HepG2 (cell line): Measurements from ENCODE around the gene GDAP1L1. TPM values are rescaled to one million over a fixed set of nuclear protein-coding genes. Genes with fewer than 3 reads are reported as not detected.
A peak's percentile ranks its signal among the peaks of the same experiment; 100 is the strongest.

Experiments
- ETV5 ChIP-seq: IDR thresholded peaks from 2 replicates; pipeline ENCODE4 v1.6.1; 2018; ENCODE audit warnings: missing biosample characterization, missing genetic modification reagents, inconsistent platforms, borderline replicate concordance
- FOXJ3 ChIP-seq: sonication (generic); formaldehyde crosslinking; IDR thresholded peaks from 2 replicates; pipeline ENCODE4 v1.4.0; 2020; ENCODE audit warnings: missing genetic modification reagents, mild to moderate bottlenecking, borderline replicate concordance
- HHEX ChIP-seq: IDR thresholded peaks from 2 replicates; pipeline ENCODE4 v1.6.1; 2016; ENCODE audit warnings: control low read depth
- NBN ChIP-seq: fragments of 450-650 bp; conservative IDR thresholded peaks from 2 replicates; pipeline ENCODE4 v1.6.1; 2017
- PAX8 ChIP-seq: sonication (generic); formaldehyde crosslinking; IDR thresholded peaks from 2 replicates; pipeline ENCODE4 v1.8.0; 2022; ENCODE audit warnings: mild to moderate bottlenecking, missing genetic modification reagents, borderline replicate concordance
- PHF5A ChIP-seq: IDR thresholded peaks from one replicate; pipeline ENCODE4 v1.6.1; 2018; ENCODE audit warnings: low read depth, missing genetic modification reagents; ENCODE audit not compliant: unreplicated experiment
- PREB ChIP-seq: sonication (generic); formaldehyde crosslinking; IDR thresholded peaks from 2 replicates; pipeline ENCODE4 v1.4.0; 2020; ENCODE audit warnings: missing genetic modification reagents
- TBL1XR1 ChIP-seq: fragments of 150-350 bp; IDR thresholded peaks from 2 replicates; pipeline ENCODE4 v1.6.1; 2014; ENCODE audit warnings: borderline replicate concordance, low read length; ENCODE audit not compliant: partially characterized antibody
- TBP ChIP-seq: sonication (generic); formaldehyde crosslinking; IDR thresholded peaks from 2 replicates; pipeline ENCODE4 v1.5.0; 2020; ENCODE audit warnings: missing genetic modification reagents
- TEF ChIP-seq: sonication (generic); formaldehyde crosslinking; IDR thresholded peaks from 2 replicates; pipeline ENCODE4 v1.5.0; 2020; ENCODE audit warnings: missing genetic modification reagents
- ZFP36L2 ChIP-seq: sonication (generic); formaldehyde crosslinking; IDR thresholded peaks from 2 replicates; pipeline ENCODE4 v1.4.0; 2020; ENCODE audit warnings: missing genetic modification reagents
- ZKSCAN5 ChIP-seq: sonication (generic); formaldehyde crosslinking; IDR thresholded peaks from 2 replicates; pipeline ENCODE4 v1.5.1; 2020; ENCODE audit warnings: mild to moderate bottlenecking, missing genetic modification reagents
- ZNF253 ChIP-seq: sonication (generic); formaldehyde crosslinking; IDR thresholded peaks from 2 replicates; pipeline ENCODE4 v1.8.0; 2022; ENCODE audit warnings: mild to moderate bottlenecking, missing genetic modification reagents, borderline replicate concordance
- ZNF264 ChIP-seq: sonication (generic); formaldehyde crosslinking; IDR thresholded peaks from 2 replicates; pipeline ENCODE4 v1.4.0; 2020; ENCODE audit warnings: missing genetic modification reagents
- ZNF282 ChIP-seq: fragments of 450-650 bp; IDR thresholded peaks from 2 replicates; pipeline ENCODE4 v1.6.1; 2018; ENCODE audit not compliant: partially characterized antibody
- ZNF317 ChIP-seq: sonication (generic); formaldehyde crosslinking; IDR thresholded peaks from 2 replicates; pipeline ENCODE4 v1.5.0; 2020; ENCODE audit warnings: mild to moderate bottlenecking, missing genetic modification reagents
- ZNF382 ChIP-seq: sonication (generic); formaldehyde crosslinking; IDR thresholded peaks from 2 replicates; pipeline ENCODE4 v1.5.0; 2020; ENCODE audit warnings: missing genetic modification reagents, mild to moderate bottlenecking, borderline replicate concordance
- ZNF414 ChIP-seq: sonication (generic); formaldehyde crosslinking; IDR thresholded peaks from 2 replicates; pipeline ENCODE4 v1.5.0; 2020; ENCODE audit warnings: missing genetic modification reagents
- ZNF430 ChIP-seq: sonication (generic); formaldehyde crosslinking; IDR thresholded peaks from 2 replicates; pipeline ENCODE4 v1.9.0; 2021; ENCODE audit warnings: mild to moderate bottlenecking, missing genetic modification reagents
- ZNF460 ChIP-seq: sonication (generic); formaldehyde crosslinking; IDR thresholded peaks from 2 replicates; pipeline ENCODE4 v1.5.1; 2020; ENCODE audit warnings: missing genetic modification reagents, mild to moderate bottlenecking, borderline replicate concordance
- ZNF530 ChIP-seq: sonication (generic); formaldehyde crosslinking; IDR thresholded peaks from 2 replicates; pipeline ENCODE4 v1.5.0; 2020; ENCODE audit warnings: low read depth, mild to moderate bottlenecking, missing genetic modification reagents
- ZNF841 ChIP-seq: sonication (generic); formaldehyde crosslinking; IDR thresholded peaks from 2 replicates; pipeline ENCODE4 v1.8.1; 2023; ENCODE audit warnings: missing genetic modification reagents, borderline replicate concordance
- polyA plus RNA-seq, 8 experiments: library from polyadenylated mRNA; depleted of rRNA in 3 of 8; stranded (reverse) in 7 of 8; unstranded in 1 of 8; fragments of >200 nt; fragmentation: Illumina TruSeq in 4 of 8; extraction: Trizol in 4 of 8; gene quantifications; 2 replicates each; pipeline versions ENCODE4 v1.2.1 to v1.2.3, GENCODE V29; 2011 to 2016; ENCODE audit warnings: low read depth in 4 of 8, missing spikeins in 1 of 8, mixed read lengths in 1 of 8; ENCODE audit not compliant: insufficient read depth in 1 of 8
- total RNA-seq, 5 experiments: library from RNA; depleted of rRNA; stranded (reverse); fragments of >200 nt; fragmentation: Illumina TruSeq; extraction: Trizol; gene quantifications; 2 replicates each; pipeline ENCODE4 v1.2.3, GENCODE V29; 2016; ENCODE audit warnings: low read depth in 1 of 5
- TF ChIP-seq, protein P1 (sequence below): sonication (generic); formaldehyde crosslinking; IDR thresholded peaks from 2 replicates; pipeline ENCODE4 v1.8.0; 2022; ENCODE audit warnings: missing genetic modification reagents, mild to moderate bottlenecking, moderate library complexity, borderline replicate concordance

The GDAP1L1 gene
- total and polyA plus RNA-seq, 2 of the 13 experiments (the other 11 are each of a cell fraction or from before 2014, with no cell fraction given), result 0.04 TPM; not detected in 1

DNA sequence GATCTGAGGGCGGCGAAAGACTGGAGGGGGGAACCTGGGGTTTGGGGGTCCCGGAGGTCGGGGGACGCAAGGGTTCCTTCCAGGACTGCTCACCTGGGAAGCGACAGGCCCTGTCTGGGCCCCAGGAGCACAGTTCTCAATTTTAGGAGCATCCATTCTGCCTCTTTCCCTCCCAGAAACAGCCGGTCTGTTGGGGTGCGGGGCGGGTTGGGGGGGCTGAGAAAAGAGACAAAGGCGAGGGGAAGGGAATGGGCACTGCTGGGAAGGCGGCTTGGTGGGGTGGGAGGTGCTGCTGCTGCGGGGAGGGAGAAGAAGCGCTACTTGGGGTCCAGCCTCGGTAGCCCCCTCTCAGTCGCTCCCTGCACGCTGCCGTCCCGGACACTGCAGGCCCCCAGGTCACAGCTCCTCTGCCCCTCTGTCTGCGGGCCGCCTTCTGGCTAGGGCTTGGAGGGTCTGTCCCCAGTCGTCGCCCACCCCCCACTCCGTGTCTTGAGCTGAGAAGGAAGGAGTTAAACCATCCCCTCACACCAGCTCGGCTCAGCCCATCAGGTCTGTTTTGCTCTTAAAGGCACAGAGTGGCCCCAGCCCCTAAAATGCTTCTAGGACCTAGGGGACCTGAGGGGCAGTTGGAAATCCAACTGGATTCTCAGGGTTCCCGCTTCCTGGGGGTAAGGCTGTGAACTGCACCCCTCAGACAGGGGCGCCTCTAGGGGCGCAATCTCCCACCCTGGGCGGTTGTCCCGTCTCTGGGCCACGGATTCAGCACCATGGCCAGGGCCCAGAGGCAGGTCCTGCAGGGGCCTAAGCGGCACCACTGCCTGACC, 690 bp downstream of the GDAP1L1 start (continued):
- TF ChIP-seq ZNF414 (CRISPR knock-in tag) (0 out of 2 replicates have a peak, but pooled peaks have one; percentile 75), TBP (CRISPR knock-in tag) (no peak), ZNF382 (CRISPR knock-in tag) (no peak), ZNF430 (CRISPR knock-in tag) (peak; percentile 99), FOXJ3 (peak; percentile 76; the same call in 1 of the 2 replicates), ZNF264 (CRISPR knock-in tag) (peak; percentile 98), ZNF317 (peak; percentile 93), ZKSCAN5 (CRISPR knock-in tag) (no peak), ZNF282 (no peak), TEF (CRISPR knock-in tag) (peak; percentile 98), ZNF841 (CRISPR knock-in tag) (no peak), ETV5 (CRISPR knock-in tag) (peak; percentile 77; the same call in 1 of the 2 replicates), ZNF460 (no peak), PREB (CRISPR knock-in tag) (peak; percentile 97), NBN (no peak), ZNF530 (peak; percentile 90; the same call in 1 of the 2 replicates), HHEX (peak; percentile 33; the same call in 1 of the 2 replicates), ZNF253 (CRISPR knock-in tag) (peak; percentile 88; the same call in 1 of the 2 replicates), TBL1XR1 (no peak), PHF5A (CRISPR knock-in tag) (peak; percentile 51), PAX8 (peak; percentile 98; the same call in 1 of the 2 replicates), ZFP36L2 (peak; percentile 96; the same call in 1 of the 2 replicates)
- TF ChIP-seq, protein P1, sequence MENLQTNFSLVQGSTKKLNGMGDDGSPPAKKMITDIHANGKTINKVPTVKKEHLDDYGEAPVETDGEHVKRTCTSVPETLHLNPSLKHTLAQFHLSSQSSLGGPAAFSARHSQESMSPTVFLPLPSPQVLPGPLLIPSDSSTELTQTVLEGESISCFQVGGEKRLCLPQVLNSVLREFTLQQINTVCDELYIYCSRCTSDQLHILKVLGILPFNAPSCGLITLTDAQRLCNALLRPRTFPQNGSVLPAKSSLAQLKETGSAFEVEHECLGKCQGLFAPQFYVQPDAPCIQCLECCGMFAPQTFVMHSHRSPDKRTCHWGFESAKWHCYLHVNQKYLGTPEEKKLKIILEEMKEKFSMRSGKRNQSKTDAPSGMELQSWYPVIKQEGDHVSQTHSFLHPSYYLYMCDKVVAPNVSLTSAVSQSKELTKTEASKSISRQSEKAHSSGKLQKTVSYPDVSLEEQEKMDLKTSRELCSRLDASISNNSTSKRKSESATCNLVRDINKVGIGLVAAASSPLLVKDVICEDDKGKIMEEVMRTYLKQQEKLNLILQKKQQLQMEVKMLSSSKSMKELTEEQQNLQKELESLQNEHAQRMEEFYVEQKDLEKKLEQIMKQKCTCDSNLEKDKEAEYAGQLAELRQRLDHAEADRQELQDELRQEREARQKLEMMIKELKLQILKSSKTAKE (CRISPR knock-in tag), result no peak; the same call in 1 of the 2 replicates
